HG02840 (cell line): Measurements from ENCODE around the gene PARP8.
A peak's percentile ranks its signal among the peaks of the same experiment; 100 is the strongest.

Experiments used
- ATAC-seq: cut with Tn5 transposase; IDR thresholded peaks from one replicate; pipeline ENCODE4 v1.9.1; 2021; ENCODE audit warnings: mild to moderate bottlenecking, moderate library complexity, moderate number of reproducible peaks; ENCODE audit not compliant: unreplicated experiment, low FRiP score

The PARP8 gene

DNA sequence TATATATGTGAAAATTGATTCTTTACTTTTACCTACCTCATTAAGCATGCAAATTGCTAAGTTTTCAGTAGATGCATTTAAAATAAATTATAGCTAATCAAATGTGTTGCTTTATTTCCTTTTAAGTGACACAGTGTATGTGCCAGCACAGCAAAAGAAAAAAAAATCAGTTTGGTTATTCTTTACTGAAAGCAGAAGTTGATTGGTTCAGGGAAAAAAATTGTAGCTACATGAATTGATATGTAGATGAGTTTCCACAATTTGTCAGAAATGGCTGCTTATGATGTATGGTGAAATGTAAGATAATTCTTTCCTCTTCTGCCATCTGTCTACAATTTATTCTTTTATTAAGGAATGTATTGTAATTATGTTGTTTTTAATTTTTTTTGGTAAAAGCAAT is 57.8 kb downstream of the PARP8 start:
- no peak for ATAC-seq

GRCh38 chr5:50725800-50726474 is 59.5 kb downstream of the PARP8 start:
- no peak for ATAC-seq

- ATAC-seq: no peak
Measured at GRCh38 chr5:50726475-50727148, 60.2 kb downstream of the PARP8 start.

DNA sequence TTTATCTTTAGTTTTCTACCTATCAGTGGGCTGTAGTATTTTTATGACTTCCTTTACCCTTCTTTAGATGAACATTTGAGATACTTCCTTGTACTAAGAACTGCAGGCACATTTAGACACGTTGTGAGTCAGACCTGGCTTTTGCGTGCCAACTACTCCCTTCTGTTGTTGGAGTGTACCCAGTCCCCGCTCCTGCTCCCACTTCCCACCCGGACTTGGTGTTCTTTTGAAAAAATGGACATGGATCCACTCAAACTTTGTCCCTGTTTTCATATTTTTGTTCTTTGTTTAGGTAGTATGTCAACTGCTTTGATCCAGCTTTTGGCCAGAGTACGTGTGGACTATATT is 60.7 kb downstream of the PARP8 start:
- ATAC-seq: no peak

DNA sequence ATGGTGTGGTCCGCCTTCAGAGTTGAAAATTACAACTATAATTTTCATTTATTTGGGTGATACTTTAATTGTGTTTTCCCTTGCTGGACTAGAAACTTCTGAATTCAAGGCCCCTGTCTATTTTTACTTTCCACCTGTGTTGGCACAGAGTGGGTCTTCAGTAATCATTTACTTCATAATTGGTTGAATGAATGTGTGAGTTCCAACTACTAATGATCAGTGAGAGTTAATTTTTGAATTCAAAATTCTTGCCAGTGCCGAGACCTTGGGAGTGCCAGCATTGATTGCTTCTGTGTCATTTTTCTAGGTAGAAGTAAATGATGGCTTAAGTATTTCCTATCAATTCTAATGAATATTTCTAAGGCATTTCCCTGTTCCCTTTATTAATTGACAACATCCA is 61.4 kb downstream of the PARP8 start:
- ATAC-seq: no peak

GRCh38 chr5:50730336-50730735 is 63.9 kb downstream of the PARP8 start:
- ATAC-seq: no peak

- ATAC-seq: no peak
Measured at GRCh38 chr5:50730841-50731240, 64.4 kb downstream of the PARP8 start.

DNA sequence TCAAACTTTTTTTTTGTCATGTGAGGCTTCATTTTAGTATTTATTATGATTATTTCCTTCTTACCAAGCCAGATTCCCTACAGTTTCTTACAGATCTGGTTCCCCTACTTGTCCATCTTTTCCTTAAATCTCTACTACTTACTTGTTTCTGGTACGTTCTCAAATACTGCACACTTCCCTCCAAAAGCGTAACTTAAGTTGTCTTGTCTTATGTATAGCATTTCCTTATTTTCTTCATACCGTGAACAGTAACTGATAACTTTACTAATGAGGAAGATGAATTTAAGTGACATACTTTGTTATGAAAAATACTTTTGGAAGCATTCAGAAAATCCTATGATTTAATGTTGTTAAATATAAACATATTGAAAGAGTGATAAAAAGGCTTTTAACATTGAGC is 67.3 kb downstream of the PARP8 start:
- no peak for ATAC-seq

GRCh38 chr5:50738864-50739263 is 72.4 kb downstream of the PARP8 start:
- ATAC-seq: no peak

DNA sequence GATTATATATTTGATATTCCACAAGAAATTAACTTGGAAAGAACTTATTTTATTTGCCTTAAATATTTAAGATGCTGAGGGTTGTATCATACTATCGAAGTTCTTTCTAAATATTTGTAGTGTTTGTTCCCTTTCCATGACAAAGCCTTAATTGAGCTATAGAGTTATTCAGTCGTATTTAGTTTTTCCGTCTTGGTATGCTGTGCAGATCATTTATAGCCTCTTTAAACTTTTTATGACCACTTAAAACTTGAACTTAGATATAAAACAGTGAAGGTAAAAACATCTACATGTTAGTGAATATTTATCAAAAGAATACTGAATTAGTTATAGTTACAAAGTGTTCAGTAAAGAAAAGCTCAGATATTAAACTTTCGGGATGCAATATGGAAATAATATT is 74.4 kb downstream of the PARP8 start:
- ATAC-seq: no peak

GRCh38 chr5:50744776-50745175 is 78.3 kb downstream of the PARP8 start:
- peak; percentile 65 for ATAC-seq

DNA sequence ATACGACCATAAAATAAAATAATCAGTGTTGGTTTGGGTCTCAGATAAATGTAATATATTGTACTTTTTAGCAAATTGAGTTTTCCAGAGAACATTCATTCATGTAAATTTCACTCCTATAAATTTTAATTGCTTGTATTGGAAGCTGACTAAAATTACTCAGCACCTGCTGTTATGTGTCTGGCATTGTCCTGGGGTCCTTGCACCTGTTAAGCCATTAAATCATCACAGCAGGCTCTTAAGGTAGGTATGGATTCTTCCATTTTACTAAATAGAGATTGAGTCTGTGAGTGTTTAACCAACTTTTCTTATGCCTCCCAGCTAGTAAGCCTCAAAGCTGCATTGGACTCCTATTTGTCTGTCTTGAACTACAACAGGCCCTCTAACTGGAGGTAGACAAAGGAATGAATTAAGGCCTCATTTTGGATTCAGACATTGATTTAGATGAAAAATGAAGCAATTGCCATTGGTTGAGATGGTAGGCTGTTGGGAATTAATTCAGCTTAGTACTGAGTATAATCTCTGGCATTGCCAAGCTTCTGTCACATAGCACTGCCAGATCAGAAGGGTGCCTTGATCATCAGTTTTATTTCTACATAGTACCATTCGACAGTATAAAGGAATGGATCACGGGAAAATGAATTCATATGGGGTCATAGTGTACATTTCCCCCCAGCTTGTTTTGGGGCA is 78.9 kb downstream of the PARP8 start:
- ATAC-seq: no peak

- ATAC-seq: no peak
Measured at GRCh38 chr5:50749181-50749580, 82.7 kb downstream of the PARP8 start.

GRCh38 chr5:50749873-50750272 is 83.4 kb downstream of the PARP8 start:
- ATAC-seq: no peak

- no peak for ATAC-seq
Measured at GRCh38 chr5:50751064-50751657, 84.7 kb downstream of the PARP8 start.

DNA sequence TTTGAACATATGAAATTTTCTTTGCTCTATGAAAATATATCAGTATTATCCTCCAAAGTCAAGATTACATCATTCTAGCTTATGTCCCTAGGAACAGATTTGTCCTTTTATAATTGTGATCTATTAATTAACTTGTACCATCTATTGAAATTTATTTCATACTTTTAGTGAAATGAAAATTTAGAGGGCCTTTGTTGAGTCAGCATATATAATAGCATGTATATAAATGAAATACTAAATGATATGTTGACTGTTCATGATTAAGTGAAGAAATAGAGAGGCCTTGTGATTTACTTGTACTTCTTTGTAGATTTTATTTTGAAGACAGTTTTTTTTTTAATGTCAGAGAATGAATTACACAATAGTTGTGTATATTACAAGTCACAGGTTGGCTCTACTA is 86.4 kb downstream of the PARP8 start:
- no peak for ATAC-seq

GRCh38 chr5:50759526-50760270 is 93.3 kb downstream of the PARP8 start:
- ATAC-seq: no peak

GRCh38 chr5:50763351-50763750 is 96.9 kb downstream of the PARP8 start:
- no peak for ATAC-seq

- no peak for ATAC-seq
Measured at GRCh38 chr5:50763846-50764245, 97.4 kb downstream of the PARP8 start.

DNA sequence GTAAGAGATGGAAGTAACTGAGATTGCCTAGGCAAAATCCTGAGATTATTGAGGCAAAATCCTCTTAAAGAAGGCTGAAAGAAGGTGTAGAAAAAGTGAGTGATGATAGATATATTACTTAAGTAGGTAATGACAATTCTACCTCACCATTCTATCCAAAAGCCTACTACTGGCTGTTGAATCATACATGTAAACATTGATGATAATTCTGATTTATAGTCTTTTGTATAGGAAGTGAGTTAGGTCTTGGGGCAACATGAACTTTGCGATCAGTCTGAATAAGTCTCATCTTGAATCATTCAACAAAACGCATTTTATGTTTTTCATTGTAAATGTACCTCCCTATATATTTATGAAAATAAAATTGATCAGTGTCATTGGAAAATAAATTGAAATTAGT is 99.6 kb downstream of the PARP8 start:
- no peak for ATAC-seq

GRCh38 chr5:50766462-50766861 is 100.0 kb downstream of the PARP8 start:
- no peak for ATAC-seq
